ENCODE measurements around the gene MRPL12.

GRCh38 chr17:81680150-81680549 lies 23.0 kb upstream of the MRPL12 start:
- 0 out of 2 replicates have a peak, but pooled peaks have one; percentile 43 for TF ChIP-seq POLR2AphosphoS5 (IDR thresholded peaks at IDR 0.05; ENCODE audit: low read depth, low read length)
- TF ChIP-seq POLR2A (IDR thresholded peaks at IDR 0.05; ENCODE audit: low read depth, low read length), result no peak
